Testis (tissue), 2 donors: ENCODE results near the gene PROZ.

ENCODE experiments used
- POLR2A ChIP-seq: fragments of 450-650 bp; IDR thresholded peaks from one replicate; pipeline ENCODE4 v1.6.1; 2017; ENCODE audit warnings: antibody characterized with exemption, mild to moderate bottlenecking, moderate library complexity
- TF ChIP-seq, protein P1 (sequence below), 3 experiments: fragments of 450-650 bp in 2 of 3; fragments of 200-600 bp in 1 of 3; sonication (generic) in 1 of 3; IDR thresholded peaks; one replicate each; pipeline ENCODE4 v1.5.1; 2016 to 2019; ENCODE audit warnings: antibody characterized with exemption in 3 of 3, mild to moderate bottlenecking in 2 of 3, moderate library complexity in 1 of 3

DNA sequence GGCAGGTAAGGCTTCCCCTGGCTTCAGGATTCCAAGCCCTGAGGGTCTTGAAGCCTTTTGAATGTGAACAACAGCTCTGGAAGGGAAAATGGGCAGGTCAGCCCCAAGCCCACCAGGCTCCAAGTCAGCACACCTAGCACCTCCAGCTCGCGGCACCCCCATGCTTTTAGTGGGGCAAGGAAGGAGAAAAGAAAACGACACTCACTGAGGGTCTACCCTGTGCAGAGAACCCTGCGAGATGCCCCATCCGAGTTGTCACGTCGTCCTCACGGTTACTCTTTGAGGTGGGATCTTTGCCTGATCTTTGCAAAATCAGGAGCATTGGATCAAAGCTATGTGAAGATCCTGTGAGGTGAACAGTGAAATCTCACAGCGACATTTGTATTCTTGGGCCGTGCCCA lies 41.6 kb upstream of the PROZ start:
- no peak for TF ChIP-seq POLR2A
- TF ChIP-seq, protein P1, sequence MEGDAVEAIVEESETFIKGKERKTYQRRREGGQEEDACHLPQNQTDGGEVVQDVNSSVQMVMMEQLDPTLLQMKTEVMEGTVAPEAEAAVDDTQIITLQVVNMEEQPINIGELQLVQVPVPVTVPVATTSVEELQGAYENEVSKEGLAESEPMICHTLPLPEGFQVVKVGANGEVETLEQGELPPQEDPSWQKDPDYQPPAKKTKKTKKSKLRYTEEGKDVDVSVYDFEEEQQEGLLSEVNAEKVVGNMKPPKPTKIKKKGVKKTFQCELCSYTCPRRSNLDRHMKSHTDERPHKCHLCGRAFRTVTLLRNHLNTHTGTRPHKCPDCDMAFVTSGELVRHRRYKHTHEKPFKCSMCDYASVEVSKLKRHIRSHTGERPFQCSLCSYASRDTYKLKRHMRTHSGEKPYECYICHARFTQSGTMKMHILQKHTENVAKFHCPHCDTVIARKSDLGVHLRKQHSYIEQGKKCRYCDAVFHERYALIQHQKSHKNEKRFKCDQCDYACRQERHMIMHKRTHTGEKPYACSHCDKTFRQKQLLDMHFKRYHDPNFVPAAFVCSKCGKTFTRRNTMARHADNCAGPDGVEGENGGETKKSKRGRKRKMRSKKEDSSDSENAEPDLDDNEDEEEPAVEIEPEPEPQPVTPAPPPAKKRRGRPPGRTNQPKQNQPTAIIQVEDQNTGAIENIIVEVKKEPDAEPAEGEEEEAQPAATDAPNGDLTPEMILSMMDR (IDR thresholded peaks at IDR 0.05): no peak
